H1 (cell line): ENCODE measurements around the gene SLC8A3. TPM values are rescaled to one million over a fixed set of nuclear protein-coding genes. Genes with fewer than 3 reads are reported as not detected.

Source experiments
- CTCF ChIA-PET: fragments of 300-600 bp; sonication (Branson Sonifier 250); formaldehyde crosslinking; loops from one replicate; lab custom pipeline; 2021; ENCODE audit not compliant: partially characterized antibody; lab: Charles Lee
- POLR2A ChIA-PET: fragments of 300-600 bp; sonication (Branson Sonifier 250); formaldehyde crosslinking; loops from one replicate; lab custom pipeline; 2021; ENCODE audit warnings: inconsistent platforms; ENCODE audit not compliant: partially characterized antibody; lab: Charles Lee
- DNase-seq, 2 experiments: peaks; one replicate each; pipeline versions ENCODE4 v3.0.0 to v3.0.0-alpha.2; 2010 to 2022; ENCODE audit warnings: low spot score in 2 of 2, low read depth in 1 of 2, mixed read lengths in 1 of 2
- FAIRE-seq: peaks from 2 replicates; lab custom pipeline; 2011; peaks lifted over from hg19 to GRCh38; lab: Jason Lieb, UNC
- H2AFZ ChIP-seq: 2 replicates; pipeline ENCODE4 v1.8.1; 2012; ENCODE audit warnings: low read length, inconsistent platforms
- H2AK5ac ChIP-seq: 2 replicates; pipeline ENCODE4 v1.6.1; 2013; ENCODE audit warnings: low read depth, low read length
- H2BK120ac ChIP-seq: replicated peaks from 2 replicates; pipeline ENCODE3; 2013; ENCODE audit warnings: low read depth, low read length, inconsistent platforms
- H2BK12ac ChIP-seq: 2 replicates; pipeline ENCODE4 v1.6.1; 2013; ENCODE audit warnings: low read depth, low read length
- H2BK15ac ChIP-seq: 2 replicates; pipeline ENCODE4 v1.6.1; 2013; ENCODE audit warnings: low read length
- H2BK20ac ChIP-seq: 2 replicates; pipeline ENCODE4 v1.6.1; 2013; ENCODE audit warnings: low read length
- H2BK5ac ChIP-seq: 2 replicates; pipeline ENCODE4 v1.6.1; 2013; ENCODE audit warnings: low read depth, low read length
- H3K14ac ChIP-seq: 2 replicates; pipeline ENCODE4 v1.6.1; 2013; ENCODE audit warnings: inconsistent platforms; ENCODE audit not compliant: insufficient read length
- H3K18ac ChIP-seq: 2 replicates; pipeline ENCODE4 v1.6.1; 2013; ENCODE audit warnings: low read length; ENCODE audit errors: extremely low read depth
- H3K23ac ChIP-seq: 2 replicates; pipeline ENCODE4 v1.6.1; 2013; ENCODE audit warnings: inconsistent platforms; ENCODE audit not compliant: insufficient read length
- H3K23me2 ChIP-seq: 2 replicates; pipeline ENCODE4 v1.6.1; 2013; ENCODE audit warnings: low read depth, low read length
- H3K27ac ChIP-seq: 2 replicates; pipeline ENCODE4 v1.6.1; 2011; ENCODE audit warnings: low read depth, low read length, inconsistent platforms
- H3K27me3 ChIP-seq, 4 experiments: replicated peaks in 1 of 4; 1 replicate in 1 of 4; 2 replicates in 3 of 4; pipeline versions ENCODE4 v1.6.1 to v1.8.1; 2011 to 2013; ENCODE audit warnings: low read length in 3 of 4, mild to moderate bottlenecking in 3 of 4, inconsistent platforms in 2 of 4, mixed read lengths in 2 of 4, moderate library complexity in 1 of 4; ENCODE audit not compliant: control insufficient read depth in 3 of 4, insufficient read depth in 3 of 4; ENCODE audit errors: extremely low read depth in 1 of 4
- H3K36me3 ChIP-seq, 4 experiments: 2 replicates each; pipeline versions ENCODE4 v1.6.1 to v1.8.1; 2011 to 2013; ENCODE audit warnings: mild to moderate bottlenecking in 4 of 4, low read length in 3 of 4, moderate library complexity in 2 of 4, control low read depth in 1 of 4, inconsistent platforms in 1 of 4; ENCODE audit not compliant: insufficient read depth in 4 of 4, control insufficient read depth in 2 of 4
- H3K4ac ChIP-seq: replicated peaks from 2 replicates; pipeline ENCODE3; 2013; ENCODE audit warnings: low read length, low read depth, mixed read lengths, inconsistent platforms; ENCODE audit not compliant: insufficient read length
- H3K4me1 ChIP-seq, 4 experiments: replicated peaks in 1 of 4; 1 replicate in 1 of 4; 2 replicates in 3 of 4; pipeline versions ENCODE4 v1.6.1 to v1.8.1; 2011 to 2013; ENCODE audit warnings: low read length in 3 of 4, inconsistent platforms in 2 of 4, mixed read lengths in 1 of 4; ENCODE audit not compliant: insufficient read depth in 4 of 4, control insufficient read depth in 3 of 4
- H3K4me2 ChIP-seq, 2 experiments: 2 replicates each; pipeline versions ENCODE4 v1.6.1 to v1.8.1; 2011 to 2013; ENCODE audit warnings: low read depth in 2 of 2, low read length in 2 of 2, control low read depth in 1 of 2, inconsistent platforms in 1 of 2, mild to moderate bottlenecking in 1 of 2; ENCODE audit not compliant: insufficient read depth in 1 of 2
- H3K4me3 ChIP-seq, 4 experiments: fragments of 200-600, 300-600 bp in 1 of 4; sonication (generic), shearing (Covaris generic), sonication (Bioruptor Twin) in 1 of 4; 2 replicates each; pipeline versions ENCODE4 v1.5.1 to v1.8.1; 2011 to 2016; ENCODE audit warnings: low read length in 4 of 4, low read depth in 3 of 4, control low read depth in 2 of 4, inconsistent platforms in 2 of 4, mild to moderate bottlenecking in 2 of 4, mixed read lengths in 1 of 4, moderate library complexity in 1 of 4; ENCODE audit not compliant: insufficient read depth in 2 of 4; ENCODE audit errors: extremely low read depth in 1 of 4
- H3K56ac ChIP-seq: replicated peaks from 2 replicates; pipeline ENCODE3; 2013; ENCODE audit warnings: low read depth, mild to moderate bottlenecking, mixed read lengths, low read length, inconsistent platforms; ENCODE audit not compliant: insufficient read length
- H3K79me1 ChIP-seq: 2 replicates; pipeline ENCODE4 v1.6.1; 2013; ENCODE audit warnings: low read depth, low read length, control low read depth
- H3K79me2 ChIP-seq, 2 experiments: 2 replicates each; pipeline versions ENCODE4 v1.6.1 to v1.8.1; 2012 to 2013; ENCODE audit warnings: low read length in 2 of 2, mild to moderate bottlenecking in 2 of 2, inconsistent platforms in 1 of 2; ENCODE audit not compliant: insufficient read depth in 2 of 2, control insufficient read depth in 1 of 2
- H3K9ac ChIP-seq, 4 experiments: replicated peaks in 1 of 4; 1 replicate in 1 of 4; 2 replicates in 3 of 4; pipeline versions ENCODE4 v1.6.1 to v1.8.1; 2011 to 2013; ENCODE audit warnings: low read depth in 3 of 4, low read length in 3 of 4, control low read depth in 2 of 4, mild to moderate bottlenecking in 2 of 4, moderate library complexity in 2 of 4, inconsistent platforms in 1 of 4; ENCODE audit errors: extremely low read depth in 1 of 4
- H3K9me3 ChIP-seq, 2 experiments: 2 replicates each; pipeline versions ENCODE4 v1.6.1 to v1.8.1; 2012 to 2013; ENCODE audit warnings: mild to moderate bottlenecking in 2 of 2, moderate library complexity in 2 of 2, control low read depth in 1 of 2, inconsistent platforms in 1 of 2, low read depth in 1 of 2, low read length in 1 of 2, mixed read lengths in 1 of 2; ENCODE audit not compliant: insufficient read depth in 2 of 2
- H4K20me1 ChIP-seq, 2 experiments: replicated peaks in 1 of 2; 2 replicates each; pipeline versions ENCODE3 to v1.8.1; 2011 to 2013; ENCODE audit warnings: inconsistent platforms in 2 of 2, low read length in 2 of 2, mild to moderate bottlenecking in 1 of 2; ENCODE audit not compliant: insufficient read depth in 2 of 2, control insufficient read depth in 1 of 2
- H4K5ac ChIP-seq: 2 replicates; pipeline ENCODE4 v1.6.1; 2013; ENCODE audit warnings: low read length, low read depth, mixed read lengths, inconsistent platforms; ENCODE audit not compliant: insufficient read length
- H4K8ac ChIP-seq: 2 replicates; pipeline ENCODE4 v1.8.0; 2013; ENCODE audit warnings: mild to moderate bottlenecking, moderate library complexity, low read length, inconsistent platforms; ENCODE audit not compliant: insufficient read depth; ENCODE audit errors: extremely low read depth
- H4K91ac ChIP-seq: replicated peaks from 2 replicates; pipeline ENCODE3; 2013; ENCODE audit warnings: low read length, mixed read lengths, inconsistent platforms; ENCODE audit not compliant: insufficient read length
- PHF8 ChIP-seq: fragments of 200-600 bp; sonication (generic); conservative IDR thresholded peaks from 2 replicates; pipeline ENCODE4 v1.7.1; 2012; ENCODE audit warnings: low read depth, mild to moderate bottlenecking, inconsistent platforms, low read length, moderate library complexity
- POLR2A ChIP-seq, 2 experiments: IDR thresholded peaks; 1 replicate in 1 of 2; 2 replicates in 1 of 2; pipeline ENCODE4 v1.6.1; 2011; ENCODE audit warnings: low read depth in 2 of 2, low read length in 2 of 2, mild to moderate bottlenecking in 2 of 2; ENCODE audit errors: control extremely low read depth in 1 of 2
- WGBS, 2 experiments: shearing (Covaris generic) in 1 of 2; methylation state at CpG; one replicate each; pipeline versions ENCODE4 v1.1.6 to v1.1.7; 2013 to 2015; ENCODE audit warnings: low lambda C conversion rate in 2 of 2, mixed read lengths in 2 of 2, inconsistent platforms in 1 of 2, low coverage in 1 of 2, missing lambda C conversion rate in 1 of 2; ENCODE audit not compliant: insufficient replicate concordance in 2 of 2, insufficient coverage in 1 of 2, insufficient read length in 1 of 2; ENCODE audit errors: extremely low coverage in 1 of 2, missing lambda C conversion rate in 1 of 2; 5-methylcytosine and 5-hydroxymethylcytosine counted together
- polyA plus RNA-seq, 7 experiments: library from polyadenylated mRNA; depleted of rRNA in 3 of 7; stranded (reverse) in 5 of 7; unstranded in 2 of 7; fragments of >200 nt in 5 of 7; fragments of 200-250 nt in 2 of 7; gene quantifications; 1 replicate in 5 of 7; 2 replicates in 1 of 7; 4 replicates in 1 of 7; pipeline versions ENCODE4 v1.2.1 to v1.2.3, GENCODE V29; 2011 to 2013; ENCODE audit warnings: missing spikeins in 2 of 7, mixed read lengths in 2 of 7
- total RNA-seq: library from RNA; stranded (reverse); fragmentation: NEBNext Ultra II Directional; extraction: Animal tissue kit (Norgen Biotek cat#: 25700); gene quantifications from 2 replicates; pipeline ENCODE4 v1.2.1, GENCODE V29; 2021

SLC8A3 gene
- total and polyA plus RNA-seq, 2 of the 8 experiments (the other 6 are each of a cell fraction or from before 2014, with no cell fraction given) = 0.38 to 1.1 TPM

GRCh38 chr14:70107309-70107708 lies 81.4 kb downstream of the SLC8A3 start:
- FAIRE-seq = no peak
- no peak for TF ChIP-seq POLR2A (IDR thresholded peaks at IDR 0.05; ENCODE audit: control extremely low read depth in 1 of 2, low read depth in 2 of 2, low read length in 2 of 2)
- no peak for TF ChIP-seq PHF8

More at GRCh38 chr14:70107309-70107708, 81.4 kb downstream of the SLC8A3 start:
- no peaks in the 10 kb centered on the region for H3K79me1 ChIP-seq
- H4K8ac ChIP-seq = no peak overlapping the region
- 79% methylated on average over 2 of the region's 2 CpGs; no CpG with 5 or more reads in 1 of the 2 experiments for WGBS, 2 experiments
- ChIA-PET POLR2A (no interaction called here), CTCF (interaction anchor here (1.4 to 1.6 kb wide), 2 partner anchors 20 to 185 kb away, joined by 3 read pairs; no protein-coding TSS in a partner anchor)
- no peaks in the 10 kb centered on the region for H3K36me3 ChIP-seq
- H3K14ac ChIP-seq = no peak overlapping the region
- no peak overlapping the region for H3K4me3 ChIP-seq
- no peak overlapping the region for H2AK5ac ChIP-seq
- no peak overlapping the region for H4K91ac ChIP-seq
- H3K23me2 ChIP-seq = no peaks in the 10 kb centered on the region
- H4K20me1 ChIP-seq = no peaks in the 10 kb centered on the region
- H2BK15ac ChIP-seq = no peak overlapping the region
- no peak overlapping the region for H2BK12ac ChIP-seq
- no peak overlapping the region for H3K27ac ChIP-seq
- no peak overlapping the region for H3K4ac ChIP-seq
- no peak overlapping the region for H3K9ac ChIP-seq
- no peaks in the 10 kb centered on the region for H3K27me3 ChIP-seq
- no peak overlapping the region for H2BK20ac ChIP-seq
- H3K79me2 ChIP-seq = no peaks in the 10 kb centered on the region
- no peak for DNase-seq
- H3K56ac ChIP-seq = no peak overlapping the region
- no peaks in the 10 kb centered on the region for H3K4me1 ChIP-seq
- no peak overlapping the region for H3K23ac ChIP-seq
- no peak overlapping the region for H2BK120ac ChIP-seq
- H3K9me3 ChIP-seq = no peaks in the 10 kb centered on the region
- H4K5ac ChIP-seq = no peak overlapping the region
- no peak overlapping the region for H2BK5ac ChIP-seq
- H3K18ac ChIP-seq = no peak overlapping the region
- H2AFZ ChIP-seq = no peak overlapping the region
- H3K4me2 ChIP-seq = no peak overlapping the region
